GM21737 (cell line): ENCODE measurements around the gene NPDC1.
"Not testable (repeated sequence)": the region's sequence is repeated elsewhere in the genome, so short reads cannot be mapped to it uniquely, and the experiment has no call there.

Source experiments
- ATAC-seq: cut with Tn5 transposase; IDR thresholded peaks from one replicate; pipeline ENCODE4 v1.9.1; 2021; ENCODE audit warnings: mild to moderate bottlenecking, moderate library complexity; ENCODE audit not compliant: unreplicated experiment

Gene NPDC1

GRCh38 chr9:137041124-137041523 is 4.9 kb downstream of the NPDC1 start:
- no peak for ATAC-seq

DNA sequence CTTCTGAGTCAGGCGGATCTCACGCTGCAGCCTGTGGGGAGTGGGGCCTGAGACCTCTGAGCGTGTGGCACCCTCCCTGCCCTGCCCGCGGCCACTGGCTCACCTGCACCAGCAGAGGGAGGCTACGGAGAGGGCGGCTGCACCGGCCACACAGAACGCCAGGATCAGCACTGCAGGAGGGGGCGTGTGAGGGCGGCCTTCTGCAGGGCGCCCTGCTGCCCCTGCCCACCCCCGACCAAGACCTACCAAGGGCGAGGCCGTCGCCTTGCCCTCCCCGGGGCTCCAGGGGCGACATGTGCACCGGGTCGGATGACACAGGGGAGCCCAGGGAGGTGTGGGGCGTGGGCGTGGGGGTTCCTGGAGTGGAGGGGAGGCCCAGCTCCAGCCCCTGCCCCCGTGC is 5.4 kb downstream of the NPDC1 start:
- ATAC-seq = no peak

GRCh38 chr9:137039611-137040366 is 6.2 kb downstream of the NPDC1 start:
- ATAC-seq = no peak

DNA sequence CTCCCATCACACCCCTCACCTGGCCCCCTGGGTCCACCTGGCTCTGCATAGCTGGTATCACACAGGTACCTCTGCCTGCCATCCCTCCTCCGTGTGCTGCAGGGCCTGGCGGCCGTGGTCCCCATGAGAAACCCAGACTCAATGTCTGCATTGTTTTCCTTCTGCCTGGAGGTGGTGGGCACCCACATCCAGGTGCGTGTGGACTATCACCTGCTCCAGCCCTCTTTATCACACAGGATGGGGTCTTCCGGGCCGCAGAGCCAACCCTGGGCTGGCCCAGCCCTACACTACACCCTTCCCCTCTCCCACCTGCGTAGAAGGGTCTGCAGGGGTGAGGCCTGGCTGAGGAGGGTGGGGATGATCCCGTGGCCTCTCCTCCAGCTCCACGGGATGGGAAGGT is 7.1 kb downstream of the NPDC1 start:
- ATAC-seq = no peak

GRCh38 chr9:137037483-137037882 is 8.5 kb downstream of the NPDC1 start:
- ATAC-seq = no peak

DNA sequence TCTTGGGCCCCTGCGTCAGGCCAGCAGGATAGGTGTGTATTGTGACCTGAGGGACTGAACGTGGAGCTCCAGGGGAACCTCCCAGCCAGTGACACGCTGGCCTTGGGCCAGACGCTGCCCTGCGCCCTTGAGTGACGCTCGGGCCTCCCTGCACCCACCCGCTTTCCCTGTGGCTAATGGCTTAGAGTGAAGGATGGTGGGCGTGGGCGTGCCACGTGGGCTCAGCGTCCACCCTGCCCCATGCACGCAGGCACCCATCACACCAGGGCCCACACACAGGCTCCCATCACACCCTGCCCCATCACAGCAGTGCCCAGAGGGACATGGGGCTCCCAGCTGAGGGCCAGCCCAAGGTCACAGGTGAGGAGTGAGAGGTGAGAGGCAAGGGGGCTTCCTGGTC is 8.9 kb downstream of the NPDC1 start:
- ATAC-seq = no peak

- ATAC-seq = no peak
Observed at GRCh38 chr9:137035937-137036336, 10.0 kb downstream of the NPDC1 start.

GRCh38 chr9:137035507-137035834 is 10.5 kb downstream of the NPDC1 start:
- ATAC-seq = no peak

GRCh38 chr9:137034709-137035506 is 11.1 kb downstream of the NPDC1 start:
- ATAC-seq = no peak

GRCh38 chr9:137034039-137034708 is 11.8 kb downstream of the NPDC1 start:
- ATAC-seq = no peak

DNA sequence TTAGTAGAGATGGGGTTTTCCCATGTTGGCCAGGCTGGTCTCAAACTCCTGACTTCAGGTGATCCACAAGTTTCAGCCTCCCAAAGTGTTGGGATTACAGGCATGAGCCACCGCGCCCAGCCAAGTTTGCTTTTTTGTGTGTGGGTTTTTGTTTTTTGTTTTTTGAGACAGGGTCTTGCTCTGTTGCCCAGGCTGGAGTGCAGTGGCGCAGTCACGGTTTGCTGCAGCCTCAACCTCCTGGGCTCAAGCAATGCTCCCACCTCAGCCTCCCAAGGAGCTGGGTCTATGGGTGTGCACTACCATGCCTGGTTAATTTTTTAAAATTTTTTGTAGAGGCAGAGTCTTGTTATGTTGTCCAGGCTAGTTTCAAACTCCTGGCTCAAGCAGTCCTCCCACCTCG is 12.5 kb downstream of the NPDC1 start:
- not testable (repeated sequence) for ATAC-seq

DNA sequence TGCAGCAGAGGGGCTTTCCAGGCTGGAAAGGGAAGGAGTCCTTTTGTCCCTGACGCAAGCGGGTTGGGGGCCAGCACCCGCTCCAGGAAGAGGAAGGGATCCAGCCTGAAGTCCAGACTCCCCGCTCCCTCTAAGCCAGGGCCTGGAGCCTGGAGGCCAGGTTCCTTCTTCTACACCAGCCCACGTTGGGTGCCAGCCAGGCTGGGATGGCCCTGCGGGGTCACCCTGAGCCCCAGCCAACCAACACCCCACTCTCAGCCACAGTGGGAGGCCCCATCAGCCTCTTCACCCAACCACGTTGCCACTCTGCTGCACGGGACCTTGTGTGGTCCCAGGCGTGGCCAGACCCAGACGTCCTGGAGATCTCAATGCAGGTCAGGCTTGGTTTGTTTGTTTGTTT is 13.1 kb downstream of the NPDC1 start:
- ATAC-seq = no peak

DNA sequence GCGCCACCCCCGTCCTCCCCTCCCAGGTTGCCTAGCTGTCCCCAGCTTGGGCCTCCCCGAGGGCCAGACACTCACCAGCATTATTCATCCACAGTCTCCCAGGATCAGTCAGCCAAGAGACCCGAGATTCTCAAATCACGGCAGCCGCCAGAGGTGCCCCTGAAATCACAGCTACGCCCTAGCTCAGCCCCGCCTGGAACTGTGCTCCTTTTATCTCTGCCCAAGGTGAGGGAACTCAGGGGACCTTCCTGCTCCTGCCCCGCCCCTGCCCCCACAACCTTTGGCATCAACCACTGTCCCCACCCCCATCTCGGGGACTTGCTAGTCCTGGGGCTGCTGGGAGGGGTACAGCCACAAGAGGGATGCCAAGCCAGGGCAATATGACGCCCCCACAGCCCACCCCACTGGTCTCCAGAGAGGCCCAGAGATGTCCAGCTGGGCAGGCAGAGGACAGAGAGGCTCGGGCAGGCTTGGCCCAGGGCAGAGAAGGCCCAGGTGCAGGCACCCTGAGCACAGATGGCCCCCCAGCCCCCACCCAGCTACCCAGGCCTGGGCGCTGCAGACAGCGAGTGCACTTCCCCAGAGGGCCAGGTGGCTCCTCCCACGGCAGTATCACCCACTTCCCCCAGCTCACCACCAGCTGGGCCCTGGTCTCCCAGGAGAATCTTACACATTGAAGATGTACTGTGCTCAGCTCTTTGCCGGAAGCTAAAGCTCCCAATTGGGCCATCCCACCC is 13.9 kb downstream of the NPDC1 start, which contains the start of gene FUT7:
Gene FUT7 (minus strand): TSS at position 185 of the 737 bp plus-strand sequence. CDS start 97 bp downstream, at position 88.
- ATAC-seq = no peak

GRCh38 chr9:137030538-137031527 is 15.1 kb downstream of the NPDC1 start:
- ATAC-seq = no peak

DNA sequence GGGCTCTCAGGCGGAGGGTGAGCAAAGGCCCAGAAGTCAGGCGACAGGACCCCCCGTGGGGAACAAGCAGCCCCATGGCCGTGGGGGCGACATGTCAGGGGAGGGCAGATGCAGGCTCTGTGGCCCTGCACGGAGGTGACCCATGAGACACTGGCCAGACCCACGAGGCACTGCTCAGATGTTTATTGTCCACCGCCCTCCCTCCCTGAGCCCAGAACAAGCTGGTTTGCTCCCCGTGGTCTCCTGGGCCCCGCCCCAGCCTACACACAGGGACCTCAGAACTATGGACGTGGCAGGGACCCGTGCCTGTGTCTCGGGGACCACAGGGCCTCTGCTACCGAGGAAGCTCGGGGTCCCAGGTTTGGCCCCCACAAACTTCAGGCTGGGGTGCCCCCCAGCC is 16.0 kb downstream of the NPDC1 start:
- ATAC-seq = no peak

- no peak for ATAC-seq
Observed at GRCh38 chr9:137029058-137029936, 16.7 kb downstream of the NPDC1 start.

DNA sequence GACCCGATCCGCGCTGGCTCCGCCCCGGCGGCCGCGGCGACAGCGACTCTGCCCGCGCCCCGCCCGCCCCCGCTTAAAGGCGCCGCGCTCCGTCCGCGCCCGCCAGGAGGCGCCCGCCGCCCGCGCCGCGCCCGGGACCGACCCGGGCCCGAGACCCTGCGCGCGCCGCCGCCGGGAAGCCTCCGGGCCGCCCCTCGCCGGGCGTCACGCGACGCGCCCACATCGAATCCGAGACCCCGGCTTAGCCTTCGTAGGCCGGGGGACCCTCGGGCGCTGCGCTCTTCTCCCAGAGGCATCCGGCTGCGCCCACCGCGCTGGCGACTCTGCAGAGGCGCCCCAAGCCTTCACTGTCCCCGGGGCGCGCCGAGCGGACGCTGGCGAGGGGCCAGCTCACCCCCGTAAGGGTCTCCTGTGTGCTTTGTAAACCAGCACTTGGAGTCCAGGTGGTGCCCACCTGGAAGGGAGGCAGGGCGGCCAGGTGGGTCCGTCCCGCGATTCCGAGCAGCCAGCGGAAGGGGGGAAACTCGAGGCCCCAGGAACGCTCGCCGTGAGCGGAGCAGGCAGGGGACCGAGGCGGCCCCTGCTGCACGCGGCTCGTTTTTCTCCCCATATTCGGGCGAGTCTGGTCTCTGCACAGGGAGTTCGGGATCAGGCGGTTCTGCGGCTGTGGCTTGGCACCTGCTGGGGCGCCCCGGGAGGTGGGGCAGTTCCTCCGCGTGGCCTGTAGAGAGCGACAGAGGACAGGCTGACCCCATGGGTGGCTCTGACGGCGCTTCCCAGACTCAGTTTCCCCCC is 17.5 kb downstream of the NPDC1 start:
- peak; percentile 37 for ATAC-seq
